ENCODE data around the gene CD164L2. TPM values are rescaled to one million over a fixed set of nuclear protein-coding genes. Genes with fewer than 3 reads are reported as not detected.
"Not testable (repeated sequence)": the region's sequence is repeated elsewhere in the genome, so short reads cannot be mapped to it uniquely, and the experiment has no call there.

CD164L2 gene
- not detected for total RNA-seq

GRCh38 chr1:27383039-27383605 is at the start of gene CD164L2:
Gene CD164L2 (minus strand): TSS chr1:27383333. CDS start chr1:27383239, 94 bp downstream.
- CTCF ChIA-PET, result interaction anchor here (1.2 to 7.6 kb wide), 6 partner anchors 12 to 83 kb away, joined by 3 to 173 read pairs (median 6); partner anchors contain the start of gene MAP3K6

GRCh38 chr1:27432725-27433124 is 49.6 kb upstream of the CD164L2 start:
- H3K27me3 Mint-ChIP-seq; H3K4me3 Mint-ChIP-seq; POLR2A ChIA-PET; DNase-seq; intact Hi-C loops (cut with micrococcal nuclease); H3K9me3 Mint-ChIP-seq; H3K27ac Mint-ChIP-seq; CTCF ChIA-PET; H3K36me3 Mint-ChIP-seq: not testable (repeated sequence)
- H3K4me1 Mint-ChIP-seq (ENCODE audit: low read depth), result peaks cover 85% of the 10 kb centered on the region

More at GRCh38 chr1:27383039-27383605, at the start of gene CD164L2:
- H3K36me3 Mint-ChIP-seq, result no peaks in the 10 kb centered on the region
- H3K4me3 Mint-ChIP-seq, result no peak within 1 kb of the TSS
- H3K27ac Mint-ChIP-seq, result no peak within 1 kb of the TSS
- no peaks in the 10 kb centered on the region for H3K9me3 Mint-ChIP-seq
- no peaks in the 10 kb centered on the region for H3K4me1 Mint-ChIP-seq (ENCODE audit: low read depth)
- intact Hi-C loops (cut with micrococcal nuclease), result no loop called here
- no peaks in the 10 kb centered on the region for H3K27me3 Mint-ChIP-seq
- peak; percentile 62 for DNase-seq
- POLR2A ChIA-PET, result no interaction called here

DNA sequence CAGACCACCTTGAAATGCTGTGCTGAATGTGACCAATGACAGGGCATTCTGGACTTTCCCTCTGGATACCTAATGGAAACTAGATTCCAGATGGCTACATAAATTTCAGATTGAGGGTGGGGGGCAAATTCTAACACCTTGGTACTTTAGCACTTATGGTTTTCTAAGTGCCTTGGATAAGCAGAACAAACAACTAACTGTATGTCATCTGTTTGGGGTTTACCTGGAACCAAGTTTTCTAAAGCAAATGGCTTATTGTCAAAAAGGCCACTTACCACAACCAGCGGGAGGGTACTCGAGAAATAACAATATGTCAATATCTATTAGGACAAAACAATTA is 48.4 kb upstream of the CD164L2 start:
- Mint-ChIP-seq H3K36me3 (peaks cover 12% of the 10 kb centered on the region), H3K4me1 (ENCODE audit: low read depth) (peaks cover 84% of the 10 kb centered on the region), H3K4me3 (no peak overlapping the region), H3K9me3 (no peaks in the 10 kb centered on the region), H3K27me3 (no peaks in the 10 kb centered on the region), H3K27ac (peak overlapping the region; percentile 81)
- POLR2A ChIA-PET, result interaction anchor here (0.6 kb wide), 1 partner anchor 13 kb away, joined by 3 read pairs; no protein-coding TSS in a partner anchor
- intact Hi-C loops (cut with micrococcal nuclease), result no loop called here
- CTCF ChIA-PET, result no interaction called here
- no peak for DNase-seq

- H3K27me3 Mint-ChIP-seq, result no peaks in the 10 kb centered on the region
- no peak for DNase-seq
- intact Hi-C loops (cut with micrococcal nuclease), result no loop called here
- peaks cover 14% of the 10 kb centered on the region for H3K36me3 Mint-ChIP-seq
- H3K27ac Mint-ChIP-seq, result peak overlapping the region; percentile 81
- H3K9me3 Mint-ChIP-seq, result no peaks in the 10 kb centered on the region
- CTCF ChIA-PET, result interaction anchor here (0.7 to 2.5 kb wide), 5 partner anchors 13 to 176 kb away, joined by 3 to 11 read pairs (median 4); no protein-coding TSS in a partner anchor
- no peak overlapping the region for H3K4me3 Mint-ChIP-seq
- H3K4me1 Mint-ChIP-seq (ENCODE audit: low read depth), result peaks cover 81% of the 10 kb centered on the region
- POLR2A ChIA-PET, result interaction anchor here (0.6 to 0.9 kb wide), 2 partner anchors 13 to 59 kb away, joined by 3 read pairs; partner anchors contain the start of gene WASF2
These were observed 47.9 kb upstream of the CD164L2 start for GRCh38 chr1:27430903-27431600.

GRCh38 chr1:27429029-27429425 is 45.9 kb upstream of the CD164L2 start:
- intact Hi-C loops (cut with micrococcal nuclease), result no loop called here
- peaks cover 20% of the 10 kb centered on the region for H3K36me3 Mint-ChIP-seq
- no peaks in the 10 kb centered on the region for H3K27me3 Mint-ChIP-seq
- POLR2A ChIA-PET, result interaction anchor here (0.9 to 1.5 kb wide), 3 partner anchors 9 to 17 kb away, joined by 4 read pairs; no protein-coding TSS in a partner anchor
- peaks cover 72% of the 10 kb centered on the region for H3K4me1 Mint-ChIP-seq (ENCODE audit: low read depth)
- CTCF ChIA-PET, result interaction anchor here (0.6 to 2.5 kb wide), 9 partner anchors 9 to 178 kb away, joined by 3 to 11 read pairs (median 4); no protein-coding TSS in a partner anchor
- H3K4me3 Mint-ChIP-seq, result peak overlapping the region; percentile 75
- DNase-seq, result no peak
- H3K9me3 Mint-ChIP-seq, result no peaks in the 10 kb centered on the region
- H3K27ac Mint-ChIP-seq, result peak overlapping the region; percentile 85

DNA sequence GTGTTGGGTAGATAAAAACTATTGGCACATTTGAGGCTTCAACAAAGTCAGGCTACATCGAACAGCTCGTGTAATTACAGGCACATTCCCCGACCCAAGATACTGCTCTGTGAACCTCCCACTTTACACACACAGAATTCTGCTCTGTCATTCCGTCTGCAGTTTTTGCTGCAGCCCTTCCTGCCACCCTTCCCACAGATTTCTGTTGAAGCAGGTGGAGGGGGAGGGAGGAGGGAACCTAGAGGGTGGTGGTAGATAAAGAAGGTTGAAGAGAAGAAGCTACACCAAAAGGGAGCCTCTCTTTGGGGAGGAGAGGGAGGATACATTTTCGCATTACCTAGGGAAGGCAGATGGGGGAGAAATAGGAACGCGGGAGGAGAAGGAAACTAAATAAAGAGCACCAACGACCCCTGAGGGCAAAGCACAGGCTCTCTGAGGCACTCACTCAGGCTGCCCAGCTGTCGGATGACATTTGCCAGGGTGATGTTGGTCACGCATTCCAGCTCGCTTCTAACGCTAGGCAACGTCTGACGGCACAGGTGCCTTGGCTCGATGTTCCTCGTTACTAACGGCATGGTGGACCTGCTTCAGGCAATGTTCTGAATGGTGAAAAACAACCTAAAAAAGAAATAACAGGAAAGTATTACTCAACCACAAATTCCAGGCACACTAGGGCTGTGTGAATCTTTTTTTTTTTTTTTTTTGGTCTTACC is 45.3 kb upstream of the CD164L2 start:
- ChIA-PET POLR2A (interaction anchor here (0.9 to 1.4 kb wide), 3 partner anchors 8 to 18 kb away, joined by 4 read pairs; no protein-coding TSS in a partner anchor), CTCF (interaction anchor here (0.6 to 2.5 kb wide), 11 partner anchors 9 to 178 kb away, joined by 3 to 11 read pairs (median 3); no protein-coding TSS in a partner anchor)
- peak; percentile 37 for DNase-seq
- no peaks in the 10 kb centered on the region for H3K9me3 Mint-ChIP-seq
- H3K27ac Mint-ChIP-seq, result peak overlapping the region; percentile 85
- peak overlapping the region; percentile 75 for H3K4me3 Mint-ChIP-seq
- H3K36me3 Mint-ChIP-seq, result peaks cover 20% of the 10 kb centered on the region
- peaks cover 72% of the 10 kb centered on the region for H3K4me1 Mint-ChIP-seq (ENCODE audit: low read depth)
- intact Hi-C loops (cut with micrococcal nuclease), result no loop called here
- H3K27me3 Mint-ChIP-seq, result no peaks in the 10 kb centered on the region

- intact Hi-C loops (cut with micrococcal nuclease), result no loop called here
- Mint-ChIP-seq H3K9me3 (no peaks in the 10 kb centered on the region), H3K4me1 (ENCODE audit: low read depth) (peaks cover 69% of the 10 kb centered on the region), H3K27me3 (no peaks in the 10 kb centered on the region), H3K27ac (peak overlapping the region; percentile 85), H3K4me3 (peak overlapping the region; percentile 75), H3K36me3 (peaks cover 20% of the 10 kb centered on the region)
- ChIA-PET CTCF (interaction anchor here (0.8 to 1.8 kb wide), 8 partner anchors 10 to 179 kb away, joined by 3 to 6 read pairs (median 3); partner anchors contain the start of gene AHDC1), POLR2A (interaction anchor here (1.4 kb wide), 1 partner anchor 9 kb away, joined by 4 read pairs; no protein-coding TSS in a partner anchor)
- no peak for DNase-seq
These were observed 44.7 kb upstream of the CD164L2 start for GRCh38 chr1:27427816-27428315.

DNA sequence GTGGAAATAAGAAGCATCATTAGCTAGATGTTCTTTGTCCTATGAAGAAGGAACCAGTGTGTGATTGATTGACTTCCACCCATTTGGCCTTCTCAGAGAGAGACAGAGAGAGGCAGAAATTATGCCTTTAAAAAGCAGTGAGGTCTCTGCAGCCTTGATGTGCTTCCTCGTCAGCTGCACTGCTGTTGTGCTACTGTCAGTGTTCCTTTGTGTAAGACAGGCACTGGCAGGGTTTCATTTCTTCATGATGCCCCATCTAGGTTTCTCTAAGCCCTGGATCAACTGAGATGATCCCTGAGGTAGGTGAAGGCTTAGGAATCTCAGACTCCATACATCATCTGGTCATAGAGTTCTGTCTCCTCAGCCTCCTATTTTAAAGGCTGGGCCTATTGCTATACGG is 44.2 kb upstream of the CD164L2 start:
- CTCF ChIA-PET, result interaction anchor here (1.1 to 1.8 kb wide), 5 partner anchors 10 to 179 kb away, joined by 3 to 6 read pairs (median 3); partner anchors contain the start of gene AHDC1
- Mint-ChIP-seq H3K4me3 (no peak overlapping the region), H3K27me3 (no peaks in the 10 kb centered on the region), H3K36me3 (peaks cover 20% of the 10 kb centered on the region), H3K9me3 (no peaks in the 10 kb centered on the region), H3K4me1 (ENCODE audit: low read depth) (peaks cover 72% of the 10 kb centered on the region), H3K27ac (peak overlapping the region; percentile 52)
- POLR2A ChIA-PET, result interaction anchor here (1.4 kb wide), 1 partner anchor 9 kb away, joined by 4 read pairs; no protein-coding TSS in a partner anchor
- intact Hi-C loops (cut with micrococcal nuclease), result no loop called here
- no peak for DNase-seq

GRCh38 chr1:27423709-27424108 is 40.6 kb upstream of the CD164L2 start:
- H3K4me3 Mint-ChIP-seq, result no peak overlapping the region
- DNase-seq, result no peak
- H3K4me1 Mint-ChIP-seq (ENCODE audit: low read depth), result peaks cover 63% of the 10 kb centered on the region
- H3K9me3 Mint-ChIP-seq, result no peaks in the 10 kb centered on the region
- intact Hi-C loops (cut with micrococcal nuclease), result no loop called here
- no peak overlapping the region for H3K27ac Mint-ChIP-seq
- POLR2A ChIA-PET, result interaction anchor here (0.5 kb wide), 1 partner anchor 756 kb away, joined by 4 read pairs; no protein-coding TSS in a partner anchor
- H3K36me3 Mint-ChIP-seq, result peaks cover 22% of the 10 kb centered on the region
- no peaks in the 10 kb centered on the region for H3K27me3 Mint-ChIP-seq
- CTCF ChIA-PET, result interaction anchor here (1.0 to 1.3 kb wide), 3 partner anchors 11 to 240 kb away, joined by 3 read pairs; no protein-coding TSS in a partner anchor

DNA sequence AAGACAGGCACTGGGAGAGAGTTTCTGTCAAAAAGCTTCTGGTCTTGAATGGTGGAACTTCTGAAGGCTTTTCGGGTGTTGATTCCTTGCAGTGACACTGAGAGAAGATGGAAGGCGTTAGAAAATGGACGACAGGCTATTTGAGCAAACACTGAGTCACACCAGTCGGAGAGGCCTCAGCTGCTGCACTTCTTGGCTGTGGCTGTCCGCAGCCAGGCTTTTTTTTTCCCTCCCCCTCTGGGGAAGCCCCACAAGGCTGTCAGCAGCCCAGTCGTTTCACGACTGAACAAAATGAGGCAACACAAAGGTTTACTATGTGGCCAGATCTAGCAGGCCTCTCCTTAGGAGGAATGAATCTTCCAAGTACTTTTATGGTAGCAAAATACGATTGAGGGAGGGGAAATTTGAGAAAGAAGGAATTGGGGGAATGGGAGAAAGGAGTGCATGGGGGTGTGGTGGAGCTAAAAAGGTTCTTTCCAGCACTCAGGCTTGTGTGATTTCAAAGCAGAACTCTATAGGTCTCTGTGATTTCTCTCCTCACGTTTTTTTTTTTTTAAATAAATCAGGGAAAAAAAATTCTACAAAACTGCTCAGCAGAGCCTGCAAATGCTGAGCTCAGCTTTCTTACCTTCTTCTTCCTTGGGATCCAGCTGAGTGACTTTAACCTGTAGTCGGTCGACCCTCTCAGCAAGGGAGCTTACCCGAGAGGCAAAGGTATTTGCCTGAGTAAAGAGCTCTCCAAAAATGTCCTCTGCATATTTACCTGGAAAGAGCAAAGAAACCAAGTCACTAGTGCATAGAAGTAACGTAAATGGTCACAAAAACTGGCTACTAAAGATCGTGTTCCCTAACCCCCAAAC is 35.4 kb upstream of the CD164L2 start:
- intact Hi-C loops (cut with micrococcal nuclease), result loop anchor here (1.0 to 5.0 kb wide), 6 partner anchors 27 to 184 kb away; partner anchors contain the start of genes AHDC1 and WASF2
- Mint-ChIP-seq H3K36me3 (peaks cover 37% of the 10 kb centered on the region), H3K27me3 (no peaks in the 10 kb centered on the region), H3K4me1 (ENCODE audit: low read depth) (peaks cover 49% of the 10 kb centered on the region), H3K4me3 (peak overlapping the region; percentile 27), H3K9me3 (no peaks in the 10 kb centered on the region), H3K27ac (peak overlapping the region; percentile 88)
- peak; percentile 87 for DNase-seq
- ChIA-PET CTCF (interaction anchor here (0.6 to 3.9 kb wide), 13 partner anchors 12 to 316 kb away, joined by 3 to 26 read pairs (median 4); partner anchors contain the start of gene MAP3K6), POLR2A (interaction anchor here (0.7 to 1.2 kb wide), 9 partner anchors 9 to 167 kb away, joined by 3 to 5 read pairs (median 3); partner anchors contain the start of gene WASF2)
